Astrocyte of the spinal cord (primary cell): ENCODE results near the gene B4GALNT3.

ENCODE experiments used
- DNase-seq: peaks from one replicate; pipeline ENCODE4 v3.0.0; 2011; ENCODE audit warnings: low read depth, low spot score
- H3K4me3 ChIP-seq: 2 replicates; pipeline ENCODE4 v1.5.1; 2011; ENCODE audit warnings: low read depth, mild to moderate bottlenecking, low read length, moderate library complexity
- CTCF ChIP-seq: IDR thresholded peaks from 2 replicates; pipeline ENCODE4 v1.5.1; 2012; ENCODE audit warnings: low read depth, mild to moderate bottlenecking, low read length, inconsistent platforms
- in situ Hi-C: cut with HindIII; loops from 2 replicates; pipeline ENCODE4 v1.10.0; 2017; ENCODE audit warnings: low sequenced_read_pairs

The B4GALNT3 gene

GRCh38 chr12:570921-571794 is 111.4 kb downstream of the B4GALNT3 start:
- peak; percentile 63 for DNase-seq
- peak overlapping the region; percentile 58 for H3K4me3 ChIP-seq
- no peak for TF ChIP-seq CTCF
- in situ Hi-C loops, result no loop called here

GRCh38 chr12:571795-572531 is 112.2 kb downstream of the B4GALNT3 start:
- no peak for TF ChIP-seq CTCF
- H3K4me3 ChIP-seq, result no peak overlapping the region
- no peak for DNase-seq
- in situ Hi-C loops, result no loop called here

GRCh38 chr12:572532-572899 is 112.8 kb downstream of the B4GALNT3 start:
- H3K4me3 ChIP-seq, result no peak overlapping the region
- no peak for TF ChIP-seq CTCF
- in situ Hi-C loops, result no loop called here
- DNase-seq, result no peak

GRCh38 chr12:573232-573631 is 113.5 kb downstream of the B4GALNT3 start:
- TF ChIP-seq CTCF, result no peak
- in situ Hi-C loops, result no loop called here
- H3K4me3 ChIP-seq, result no peak overlapping the region
- DNase-seq, result no peak

GRCh38 chr12:574475-575128 is 114.9 kb downstream of the B4GALNT3 start:
- H3K4me3 ChIP-seq, result no peak overlapping the region
- in situ Hi-C loops, result no loop called here
- no peak for DNase-seq
- no peak for TF ChIP-seq CTCF

GRCh38 chr12:575129-575502 is 115.4 kb downstream of the B4GALNT3 start:
- TF ChIP-seq CTCF, result no peak
- H3K4me3 ChIP-seq, result no peak overlapping the region
- no peak for DNase-seq
- in situ Hi-C loops, result no loop called here
